ENCODE data around the gene IGFBP5. TPM values are rescaled to one million over a fixed set of nuclear protein-coding genes. Genes with fewer than 3 reads are reported as not detected.

The IGFBP5 gene
- total and polyA plus RNA-seq, 12 donors, result 67.1 to 267 (median 152) TPM

DNA sequence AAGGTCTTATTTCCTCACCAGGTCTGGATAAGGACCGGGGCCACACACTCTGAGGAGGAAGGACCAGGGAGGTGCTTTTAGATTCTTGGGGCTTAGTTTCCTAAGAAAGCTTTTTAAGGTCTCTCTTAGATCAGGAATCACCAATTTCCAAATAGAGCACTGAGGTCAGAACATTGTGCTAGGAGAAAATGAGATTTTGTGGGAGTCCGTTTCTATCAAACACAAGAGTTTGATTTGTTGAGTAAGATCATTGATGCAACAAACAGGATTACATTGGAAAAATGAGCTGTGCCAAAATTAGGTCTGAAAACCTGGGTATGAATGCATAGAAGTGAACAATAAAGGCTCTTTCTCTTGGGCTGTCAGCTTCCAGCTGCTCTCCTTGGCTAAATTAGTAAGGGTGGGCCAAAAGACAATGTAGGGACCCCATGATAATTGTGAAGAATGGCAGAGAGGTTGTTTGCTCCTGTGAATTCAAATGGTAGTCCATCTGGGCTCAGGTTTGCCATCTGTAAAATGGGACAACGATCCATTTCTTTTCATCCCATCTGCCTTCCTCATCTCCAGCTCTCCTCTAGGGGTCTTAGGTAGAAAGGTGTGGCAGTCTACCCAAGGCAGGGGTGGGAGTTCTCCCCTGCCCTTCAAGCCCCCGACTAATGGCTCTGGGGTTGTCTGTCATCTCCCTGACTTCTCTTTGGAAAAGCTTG lies 42.1 kb downstream of the IGFBP5 start:
- intact Hi-C loops (cut with DNase I), result no loop called here
- Histone ChIP-seq H3K27ac (no peak overlapping the region), H3K9me3 (no peaks in the 10 kb centered on the region), H3K4me1 (peaks cover 0 to 36% (median 7%) of the 10 kb centered on the region in 9 donors), H3K27me3 (no peaks in the 10 kb centered on the region), H3K4me3 (no peak overlapping the region), H3K36me3 (no peaks in the 10 kb centered on the region)
- DNase-seq, result no peak
- no peak for ATAC-seq
- WGBS, 2 donors, result 94 to 96% methylated on average over 4 of the region's 4 CpGs
- TF ChIP-seq, protein P1, sequence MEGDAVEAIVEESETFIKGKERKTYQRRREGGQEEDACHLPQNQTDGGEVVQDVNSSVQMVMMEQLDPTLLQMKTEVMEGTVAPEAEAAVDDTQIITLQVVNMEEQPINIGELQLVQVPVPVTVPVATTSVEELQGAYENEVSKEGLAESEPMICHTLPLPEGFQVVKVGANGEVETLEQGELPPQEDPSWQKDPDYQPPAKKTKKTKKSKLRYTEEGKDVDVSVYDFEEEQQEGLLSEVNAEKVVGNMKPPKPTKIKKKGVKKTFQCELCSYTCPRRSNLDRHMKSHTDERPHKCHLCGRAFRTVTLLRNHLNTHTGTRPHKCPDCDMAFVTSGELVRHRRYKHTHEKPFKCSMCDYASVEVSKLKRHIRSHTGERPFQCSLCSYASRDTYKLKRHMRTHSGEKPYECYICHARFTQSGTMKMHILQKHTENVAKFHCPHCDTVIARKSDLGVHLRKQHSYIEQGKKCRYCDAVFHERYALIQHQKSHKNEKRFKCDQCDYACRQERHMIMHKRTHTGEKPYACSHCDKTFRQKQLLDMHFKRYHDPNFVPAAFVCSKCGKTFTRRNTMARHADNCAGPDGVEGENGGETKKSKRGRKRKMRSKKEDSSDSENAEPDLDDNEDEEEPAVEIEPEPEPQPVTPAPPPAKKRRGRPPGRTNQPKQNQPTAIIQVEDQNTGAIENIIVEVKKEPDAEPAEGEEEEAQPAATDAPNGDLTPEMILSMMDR (IDR thresholded peaks at IDR 0.05), result no peak

DNA sequence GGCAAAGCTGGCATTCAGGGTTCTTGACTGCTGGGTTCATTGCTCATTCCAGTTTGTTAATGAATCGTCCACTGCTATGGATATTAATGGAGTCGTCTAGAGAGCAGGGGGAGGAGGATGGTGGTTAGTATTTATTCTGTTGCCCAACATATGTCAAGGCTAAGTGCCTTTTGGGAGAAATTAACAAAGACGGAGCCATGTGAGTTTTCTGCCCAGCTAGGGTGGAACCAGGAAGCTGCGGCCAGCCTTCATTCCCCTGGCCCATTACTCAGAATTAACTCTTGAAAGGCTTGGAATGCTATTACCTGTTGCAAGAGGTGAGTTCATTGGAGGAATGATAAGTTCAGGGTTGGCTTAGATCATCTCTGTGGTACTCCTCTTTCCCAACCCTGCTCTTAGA lies 42.8 kb downstream of the IGFBP5 start:
- Histone ChIP-seq H3K4me1 (peaks cover 0 to 36% (median 7%) of the 10 kb centered on the region in 9 donors), H3K4me3 (no peak overlapping the region), H3K27ac (no peak overlapping the region), H3K9me3 (no peaks in the 10 kb centered on the region), H3K36me3 (no peaks in the 10 kb centered on the region), H3K27me3 (no peaks in the 10 kb centered on the region)
- ATAC-seq (no peak), DNase-seq (no peak)
- 73 to 74% methylated on average over 4 of the region's 4 CpGs for WGBS, 2 donors
- TF ChIP-seq, protein P1 (IDR thresholded peaks at IDR 0.05), result no peak
- intact Hi-C loops (cut with DNase I), result no loop called here

- H3K27ac ChIP-seq, result no peak overlapping the region
- 95% methylated on average over 6 of the region's 6 CpGs for WGBS, 2 donors
- TF ChIP-seq, protein P1 (IDR thresholded peaks at IDR 0.05), result no peak
- ATAC-seq (no peak), DNase-seq (no peak)
- no peaks in the 10 kb centered on the region for H3K36me3 ChIP-seq
- H3K4me1 ChIP-seq, result peaks cover 0 to 36% (median 7%) of the 10 kb centered on the region in 9 donors
- H3K9me3 ChIP-seq, result no peaks in the 10 kb centered on the region
- intact Hi-C loops (cut with DNase I), result no loop called here
- H3K4me3 ChIP-seq, result no peak overlapping the region
- H3K27me3 ChIP-seq, result no peaks in the 10 kb centered on the region
These were observed 43.9 kb downstream of the IGFBP5 start for GRCh38 chr2:216651351-216651881.

DNA sequence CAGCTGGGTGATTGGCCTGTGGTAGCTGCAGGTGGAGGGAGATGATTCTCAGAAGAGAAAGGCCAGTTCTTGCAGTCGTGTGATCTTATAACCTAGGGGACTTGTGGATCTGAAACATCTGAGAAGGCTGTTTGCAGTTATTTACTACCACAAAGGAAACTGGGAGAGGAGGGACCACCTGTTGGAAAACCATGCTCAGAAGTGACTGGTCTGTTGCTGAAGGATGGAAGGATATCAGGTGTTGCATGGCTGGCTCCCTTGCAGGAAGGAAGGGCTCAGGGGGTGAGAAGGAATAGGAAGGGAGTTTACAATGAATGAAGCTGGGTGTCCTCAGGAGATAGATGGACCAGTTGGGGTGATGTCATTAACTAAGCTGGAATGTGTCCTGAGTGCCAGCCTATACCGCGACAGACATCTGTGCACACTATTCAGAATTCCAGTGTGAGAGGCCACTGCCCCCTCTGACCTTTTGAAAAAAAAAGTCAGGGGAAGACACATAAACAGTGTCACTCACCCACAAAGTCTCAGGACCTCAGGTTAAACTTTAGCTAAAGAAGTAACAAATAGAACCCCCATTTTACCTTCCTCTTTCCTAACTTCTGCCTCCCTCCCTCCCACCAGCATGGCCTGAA lies 44.6 kb downstream of the IGFBP5 start:
- H3K27ac ChIP-seq, result no peak overlapping the region
- no peaks in the 10 kb centered on the region for H3K36me3 ChIP-seq
- intact Hi-C loops (cut with DNase I), result no loop called here
- 71 to 84% methylated on average over 3 of the region's 3 CpGs for WGBS, 2 donors
- H3K9me3 ChIP-seq, result no peaks in the 10 kb centered on the region
- DNase-seq (no peak), ATAC-seq (no peak)
- H3K27me3 ChIP-seq, result no peaks in the 10 kb centered on the region
- TF ChIP-seq, protein P1 (IDR thresholded peaks at IDR 0.05), result no peak
- no peak overlapping the region for H3K4me3 ChIP-seq
- peaks cover 0 to 39% (median 7%) of the 10 kb centered on the region in 9 donors for H3K4me1 ChIP-seq

Measured in heart right ventricle (tissue), 16 donors.